ENCODE data around the gene COL24A1. TPM values are rescaled to one million over a fixed set of nuclear protein-coding genes. Genes with fewer than 3 reads are reported as not detected.

COL24A1 gene
- total RNA-seq, 1 experiment from 2014 or later = 0.35 TPM

DNA sequence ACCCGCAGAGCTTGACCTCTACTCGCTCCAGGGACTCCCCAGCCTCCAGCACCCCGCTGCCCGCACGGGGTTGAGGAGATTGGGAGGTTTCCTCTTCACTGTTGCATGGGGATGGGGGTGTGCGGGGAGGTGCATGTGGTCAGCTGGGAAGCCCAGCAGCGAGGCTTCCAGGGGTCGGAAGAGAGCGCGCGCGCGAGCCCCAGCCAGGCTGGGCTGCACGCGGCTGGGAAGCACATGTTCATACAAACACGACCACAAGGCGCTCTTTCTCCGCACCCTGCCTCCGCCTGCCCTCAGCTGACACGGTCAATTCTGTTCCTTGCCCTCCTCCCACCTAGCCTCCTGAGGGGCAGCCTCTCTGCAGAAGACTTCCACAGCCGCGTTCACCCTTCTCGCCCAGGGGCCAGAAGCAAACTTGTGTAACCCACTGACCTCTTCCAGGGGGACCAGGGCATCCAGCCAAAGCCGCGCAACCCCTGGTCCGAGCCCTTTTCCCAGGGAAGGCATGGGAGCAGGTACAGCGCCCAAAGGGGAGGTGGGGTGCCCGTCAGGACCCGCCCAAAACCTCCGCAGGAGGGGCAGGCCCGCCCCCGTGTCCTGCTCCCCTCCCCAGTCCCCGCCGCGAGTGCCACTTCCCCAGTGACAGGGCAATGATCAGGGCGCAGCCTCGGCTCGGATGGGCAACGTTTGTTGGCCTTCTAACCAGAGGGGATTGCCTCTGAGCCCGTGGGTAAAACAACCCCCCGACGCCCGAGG lies 1.3 kb downstream of the COL24A1 start:
- peaks cover 14 to 22% of the 10 kb centered on the region in 2 experiments; a peak in 3 of 4 replicates for H3K4me1 Mint-ChIP-seq
- peak; percentile 68 for DNase-seq
- Histone ChIP-seq H2AK5ac (ENCODE audit: insufficient read length, low read length) (no peak overlapping the region), H3K23ac (ENCODE audit: insufficient read length, low read depth, low read length) (no peak overlapping the region), H2BK5ac (ENCODE audit: insufficient read length, low read length) (no peak overlapping the region), H2AFZ (ENCODE audit: low read length) (no peak overlapping the region), H3K9me3 (ENCODE audit: control insufficient read depth, low read depth, low read length) (no peaks in the 10 kb centered on the region), H3K27me3 (ENCODE audit: insufficient read depth, low read length) (peaks cover 24% of the 10 kb centered on the region), H3K4me1 (ENCODE audit: insufficient read depth, low read length) (peaks cover 2% of the 10 kb centered on the region; the same call in 1 of the 2 replicates), H2BK20ac (ENCODE audit: low read depth, low read length, poor library complexity, severe bottlenecking) (no peak overlapping the region), H3K4me2 (ENCODE audit: insufficient read depth, insufficient read length, low read length) (peak overlapping the region; percentile 99), H2BK15ac (ENCODE audit: low read depth, low read length) (no peak overlapping the region), H3K56ac (ENCODE audit: insufficient read length, low read depth, low read length) (no peak overlapping the region), H3K18ac (ENCODE audit: insufficient read length, low read depth, low read length) (no peak overlapping the region), H2BK120ac (ENCODE audit: low read depth, low read length, poor library complexity, severe bottlenecking) (no peak overlapping the region), H3K14ac (ENCODE audit: insufficient read depth, low read length) (peak overlapping the region; percentile 53), H3T11ph (ENCODE audit: low read length) (no peak overlapping the region), H4K20me1 (ENCODE audit: control insufficient read depth, insufficient read depth, insufficient read length) (no peaks in the 10 kb centered on the region), H4K5ac (ENCODE audit: insufficient read length, low read depth, low read length) (no peak overlapping the region), H3K79me2 (ENCODE audit: insufficient read depth, low read length) (no peaks in the 10 kb centered on the region), H3K4ac (ENCODE audit: low read depth, low read length) (no peak overlapping the region), H3K9ac (ENCODE audit: extremely low read depth, insufficient read length, low read length) (no peak overlapping the region), H4K8ac (replicated peaks; ENCODE audit: insufficient read length, low read depth, low read length) (no peak overlapping the region), H3K79me1 (ENCODE audit: insufficient read depth, low read depth, low read length, poor library complexity, severe bottlenecking) (no peaks in the 10 kb centered on the region), H3K27ac (ENCODE audit: insufficient read length, low read depth, low read length) (no peak overlapping the region), H2BK12ac (ENCODE audit: insufficient read length, low read depth, low read length) (no peak overlapping the region), H3K23me2 (ENCODE audit: insufficient read length, low read depth, low read length, poor library complexity, severe bottlenecking) (peaks cover 16% of the 10 kb centered on the region), H4K91ac (ENCODE audit: insufficient read length, low read depth, low read length) (no peak overlapping the region)
- peaks cover 83% of the 10 kb centered on the region for H3K27me3 Mint-ChIP-seq (ENCODE audit: low read depth)
- WGBS (ENCODE audit: extremely low coverage, insufficient read length, low lambda C conversion rate) = no CpG with 5 or more reads among the region's 43 CpGs
- no peaks in the 10 kb centered on the region for H3K36me3 Mint-ChIP-seq (ENCODE audit: insufficient read depth in 1 of 3, low read depth in 3 of 3)
- H3K4me3 Mint-ChIP-seq = peak overlapping the region; percentile 67 to 76
- H3K27ac Mint-ChIP-seq = no peak overlapping the region; a peak in 1 of 7 replicates
- TF ChIP-seq, protein P1, sequence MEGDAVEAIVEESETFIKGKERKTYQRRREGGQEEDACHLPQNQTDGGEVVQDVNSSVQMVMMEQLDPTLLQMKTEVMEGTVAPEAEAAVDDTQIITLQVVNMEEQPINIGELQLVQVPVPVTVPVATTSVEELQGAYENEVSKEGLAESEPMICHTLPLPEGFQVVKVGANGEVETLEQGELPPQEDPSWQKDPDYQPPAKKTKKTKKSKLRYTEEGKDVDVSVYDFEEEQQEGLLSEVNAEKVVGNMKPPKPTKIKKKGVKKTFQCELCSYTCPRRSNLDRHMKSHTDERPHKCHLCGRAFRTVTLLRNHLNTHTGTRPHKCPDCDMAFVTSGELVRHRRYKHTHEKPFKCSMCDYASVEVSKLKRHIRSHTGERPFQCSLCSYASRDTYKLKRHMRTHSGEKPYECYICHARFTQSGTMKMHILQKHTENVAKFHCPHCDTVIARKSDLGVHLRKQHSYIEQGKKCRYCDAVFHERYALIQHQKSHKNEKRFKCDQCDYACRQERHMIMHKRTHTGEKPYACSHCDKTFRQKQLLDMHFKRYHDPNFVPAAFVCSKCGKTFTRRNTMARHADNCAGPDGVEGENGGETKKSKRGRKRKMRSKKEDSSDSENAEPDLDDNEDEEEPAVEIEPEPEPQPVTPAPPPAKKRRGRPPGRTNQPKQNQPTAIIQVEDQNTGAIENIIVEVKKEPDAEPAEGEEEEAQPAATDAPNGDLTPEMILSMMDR (conservative IDR thresholded peaks at IDR 0.05) = no peak
- H3K9me3 Mint-ChIP-seq = peaks cover 0 to 4% of the 10 kb centered on the region in 2 experiments; a peak in 1 of 5 replicates
